Measurements from ENCODE around the gene CCDC24.

The CCDC24 gene

DNA sequence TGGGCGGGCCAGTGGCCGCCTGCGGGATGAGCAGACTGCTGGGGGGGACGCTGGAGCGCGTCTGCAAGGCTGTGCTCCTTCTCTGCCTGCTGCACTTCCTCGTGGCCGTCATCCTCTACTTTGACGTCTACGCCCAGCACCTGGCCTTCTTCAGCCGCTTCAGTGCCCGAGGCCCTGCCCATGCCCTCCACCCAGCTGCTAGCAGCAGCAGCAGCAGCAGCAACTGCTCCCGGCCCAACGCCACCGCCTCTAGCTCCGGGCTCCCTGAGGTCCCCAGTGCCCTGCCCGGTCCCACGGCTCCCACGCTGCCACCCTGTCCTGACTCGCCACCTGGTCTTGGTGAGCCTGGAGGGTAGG lies 10.3 kb upstream of the CCDC24 start:
- DNase-seq = no peak

DNA sequence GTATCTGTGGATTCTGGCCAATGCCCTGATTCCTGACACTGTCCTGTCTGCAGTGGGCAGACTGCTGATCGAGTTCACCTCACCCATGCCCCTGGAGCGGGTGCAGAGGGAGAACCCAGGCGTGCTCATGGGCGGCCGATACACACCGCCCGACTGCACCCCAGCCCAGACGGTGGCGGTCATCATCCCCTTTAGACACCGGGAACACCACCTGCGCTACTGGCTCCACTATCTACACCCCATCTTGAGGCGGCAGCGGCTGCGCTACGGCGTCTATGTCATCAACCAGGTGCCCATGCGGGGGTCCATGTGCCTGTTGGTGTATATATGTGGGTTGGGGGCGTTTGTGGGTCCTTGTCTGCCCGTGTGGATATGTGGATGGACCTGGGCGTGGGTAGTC lies 9.8 kb upstream of the CCDC24 start:
- DNase-seq = no peak

GRCh38 chr1:43982241-43982640 lies 9.2 kb upstream of the CCDC24 start:
- no peak for DNase-seq

GRCh38 chr1:43982808-43983207 lies 8.6 kb upstream of the CCDC24 start:
- DNase-seq = no peak

- no peak for DNase-seq
Measured at GRCh38 chr1:43983253-43983899, 8.0 kb upstream of the CCDC24 start.

DNA sequence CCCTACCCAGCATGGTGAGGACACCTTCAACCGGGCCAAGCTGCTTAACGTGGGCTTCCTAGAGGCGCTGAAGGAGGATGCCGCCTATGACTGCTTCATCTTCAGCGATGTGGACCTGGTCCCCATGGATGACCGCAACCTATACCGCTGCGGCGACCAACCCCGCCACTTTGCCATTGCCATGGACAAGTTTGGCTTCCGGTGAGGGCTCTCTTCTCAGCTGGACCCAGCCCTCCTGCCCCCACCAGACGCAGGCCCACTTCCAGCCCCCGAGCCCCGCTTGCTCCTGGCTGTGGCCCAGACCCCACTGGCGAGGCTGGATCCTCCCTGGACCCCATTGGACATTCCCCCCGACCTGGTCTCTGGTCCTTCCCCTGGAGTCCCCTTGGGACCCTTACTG lies 6.5 kb upstream of the CCDC24 start:
- DNase-seq = no peak

DNA sequence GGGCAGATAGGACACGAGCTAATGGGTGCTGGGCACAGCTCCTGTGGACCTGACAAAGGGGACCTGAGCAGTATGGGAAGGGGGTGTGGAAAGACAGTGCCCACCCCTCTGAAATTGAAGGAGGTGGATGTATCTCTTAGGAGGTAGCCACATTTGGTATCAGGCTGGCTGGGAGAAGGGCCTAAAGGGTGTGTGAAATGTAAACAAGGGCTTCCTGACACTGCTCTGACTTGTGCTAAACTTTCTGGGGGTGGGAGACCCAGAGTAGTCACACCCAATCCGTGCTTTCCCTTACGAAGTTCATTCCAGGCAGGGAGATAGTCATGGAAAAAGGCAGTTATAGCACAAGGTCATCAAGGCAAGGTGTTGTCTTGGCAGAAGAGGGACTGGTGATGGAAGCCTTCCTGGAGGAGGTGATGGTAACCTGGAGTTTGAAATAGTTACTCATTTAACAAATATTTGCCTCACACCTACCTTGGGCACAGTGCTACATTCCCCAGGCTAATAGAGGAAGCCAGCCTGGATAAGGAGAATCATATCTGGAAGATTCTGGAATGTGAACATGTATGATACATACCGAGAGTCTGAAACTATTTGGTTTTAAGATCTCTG lies 5.3 kb upstream of the CCDC24 start:
- DNase-seq = no peak

DNA sequence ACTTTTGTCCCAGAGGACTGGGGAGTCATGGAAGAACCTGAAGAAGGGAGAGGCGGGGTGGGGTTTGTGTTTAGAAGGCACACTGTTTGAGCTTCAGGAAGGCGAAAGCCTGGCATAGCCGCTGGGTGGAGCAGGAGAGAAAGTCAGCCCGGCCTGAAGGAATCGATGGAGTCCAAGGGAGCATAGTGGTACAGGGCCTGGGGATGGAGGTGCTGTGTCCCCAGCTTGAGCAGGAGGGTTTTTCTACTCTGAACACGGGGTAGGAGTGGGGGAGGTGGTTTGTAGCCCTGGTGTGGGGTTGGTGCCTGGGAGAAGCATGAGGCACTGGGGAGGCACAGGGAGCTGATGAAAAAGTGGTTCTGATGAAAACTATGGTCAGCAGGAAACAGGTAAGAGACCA lies 4.7 kb upstream of the CCDC24 start:
- no peak for DNase-seq

GRCh38 chr1:43987159-43987902 lies 4.1 kb upstream of the CCDC24 start:
- no peak for DNase-seq

GRCh38 chr1:43990271-43991199 lies 864 bp upstream of the CCDC24 start:
- DNase-seq = no peak

DNA sequence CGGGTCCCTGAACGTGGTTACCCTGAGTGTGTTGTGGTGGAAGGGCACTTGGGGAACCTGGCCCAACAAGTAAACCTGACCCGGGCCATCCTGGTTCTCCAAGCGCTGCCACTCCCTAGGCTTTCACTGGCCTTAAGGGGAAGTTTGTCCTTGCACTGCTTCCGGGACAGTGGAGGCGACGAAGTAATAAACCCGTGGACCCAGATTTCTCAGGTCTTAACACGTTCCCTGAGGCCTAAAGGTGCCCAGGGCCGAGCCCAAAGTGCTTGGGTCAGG lies 261 bp upstream of the CCDC24 start:
- no peak for DNase-seq

- no peak for DNase-seq
Measured at GRCh38 chr1:43992232-43992995, 1.0 kb downstream of the CCDC24 start.

- DNase-seq = no peak
Measured at GRCh38 chr1:43993206-43993914, 2.0 kb downstream of the CCDC24 start.

GRCh38 chr1:43994071-43994470 lies 2.7 kb downstream of the CCDC24 start:
- DNase-seq = no peak

DNA sequence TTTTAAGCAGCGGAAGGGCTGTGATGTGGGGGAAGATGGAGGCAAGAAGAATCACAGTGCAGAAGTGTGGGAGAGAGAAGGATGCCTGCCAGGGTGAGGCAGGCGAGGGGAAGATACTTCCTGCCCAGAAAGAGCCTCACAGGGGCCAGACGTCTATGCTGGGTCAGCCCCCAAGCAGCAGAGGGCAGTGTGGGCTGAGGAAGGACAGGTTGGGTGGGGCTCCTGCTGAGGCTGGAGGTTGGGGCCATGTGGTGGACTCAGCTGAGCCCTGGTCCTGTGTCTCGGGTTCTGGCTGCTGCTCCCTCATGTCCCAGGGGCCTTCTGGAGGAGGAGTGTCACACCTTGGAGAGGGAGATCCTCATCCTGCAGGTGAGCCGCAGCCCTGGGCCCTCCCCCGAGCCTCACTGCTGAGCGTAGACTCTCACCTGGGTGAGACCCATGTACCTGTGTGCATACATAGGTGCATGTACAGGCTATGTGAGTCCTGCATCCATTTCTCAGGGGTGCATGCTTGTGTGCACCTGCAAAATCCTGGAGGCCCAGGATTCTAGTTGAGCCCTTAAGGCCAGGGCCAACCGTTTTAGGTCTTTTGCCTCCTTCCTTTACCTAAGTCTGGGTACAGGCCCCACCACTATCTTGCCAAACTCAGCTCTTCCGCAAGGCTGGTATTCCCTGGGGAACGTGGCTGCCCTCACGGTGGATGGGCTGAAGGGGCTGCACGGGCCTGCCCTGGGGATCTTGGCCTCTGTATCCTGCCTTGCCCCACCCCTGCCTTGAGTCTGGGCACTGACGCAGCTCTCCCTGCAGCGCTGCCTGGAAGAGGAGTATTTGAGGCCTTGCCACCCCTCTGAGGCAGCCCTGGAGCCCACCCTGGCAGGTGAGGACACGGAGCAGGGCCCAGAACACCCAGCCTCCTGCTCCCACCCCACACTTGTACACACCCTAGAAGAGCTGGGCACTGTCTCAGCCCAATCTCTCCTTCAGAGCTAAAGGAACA lies 3.7 kb downstream of the CCDC24 start:
- DNase-seq = no peak

- DNase-seq = no peak
Measured at GRCh38 chr1:43995984-43996732, 4.8 kb downstream of the CCDC24 start.

- DNase-seq = no peak
Measured at GRCh38 chr1:43996733-43997115, 5.3 kb downstream of the CCDC24 start.

DNA sequence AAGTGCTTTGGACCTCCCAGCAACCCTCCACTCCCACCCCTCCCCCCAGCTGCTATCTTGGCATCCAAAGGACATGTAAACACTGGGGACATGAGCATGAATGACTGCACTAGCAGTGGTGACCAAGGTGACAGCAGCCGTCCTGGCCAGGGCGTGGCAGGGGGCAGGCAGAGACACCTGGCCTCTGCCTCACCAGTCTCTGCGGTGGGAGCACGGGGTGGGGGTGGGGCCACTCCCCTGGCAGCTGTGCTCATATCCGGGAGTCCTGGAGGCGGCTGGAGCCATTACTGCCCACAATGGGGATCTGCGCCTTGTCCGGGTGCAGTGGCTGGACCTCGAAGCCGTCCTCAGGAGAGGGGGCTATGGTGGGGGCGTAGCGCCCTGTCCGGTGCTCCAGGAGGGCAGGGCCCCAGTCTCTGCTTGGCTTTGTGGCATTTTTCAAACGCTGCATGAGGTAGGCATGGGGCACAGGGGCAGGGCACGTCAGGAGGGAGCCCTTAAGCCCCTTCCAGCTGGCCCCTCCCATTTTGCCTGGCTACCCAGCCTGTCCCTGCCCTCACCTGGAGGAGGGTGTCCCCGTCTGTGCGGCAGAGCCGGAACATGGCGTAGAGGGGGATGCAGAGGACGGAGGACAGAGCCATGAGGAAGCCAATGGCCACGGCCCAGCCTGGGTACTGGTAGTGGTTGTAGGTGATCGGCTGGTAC lies 6.0 kb downstream of the CCDC24 start:
- DNase-seq = no peak

- no peak for DNase-seq
Measured at GRCh38 chr1:43998000-43998378, 6.6 kb downstream of the CCDC24 start.

DNA sequence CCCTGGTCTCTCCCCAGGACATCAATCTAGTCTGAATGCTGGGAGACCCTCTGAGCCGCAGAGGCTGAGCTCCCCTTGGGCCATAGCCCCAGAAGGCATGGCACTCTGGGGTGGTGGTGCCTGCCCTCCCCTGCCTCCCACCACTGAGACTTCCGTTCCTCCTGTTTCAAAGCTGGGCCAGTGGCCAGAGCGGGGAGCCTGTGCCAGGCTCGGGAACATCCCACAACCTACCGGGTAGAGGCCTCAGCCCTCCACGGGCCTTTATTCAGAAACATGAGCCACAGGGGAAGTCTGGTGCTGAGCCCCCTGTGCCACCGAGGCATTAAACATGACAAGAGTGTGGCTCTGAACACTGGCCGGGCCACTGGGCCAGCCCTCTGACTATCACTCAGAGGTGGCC lies 8.1 kb downstream of the CCDC24 start:
- DNase-seq = no peak

Data from fibroblast of upper back skin (primary cell).